MCF 10A (cell line): Measurements from ENCODE around the gene ZBTB47. TPM values are rescaled to one million over a fixed set of nuclear protein-coding genes. Genes with fewer than 3 reads are reported as not detected.

Source experiments
- BruUV-seq: library from RNA; stranded (reverse); fragments of 400-500 nt; replicated peaks from 2 replicates; lab custom pipeline; 2021; lab: Mats Ljungman, UMichigan
- CTCF ChIA-PET: fragments of 300-600 bp; sonication (Branson Sonifier 250); formaldehyde crosslinking; extraction: SDS; loops from one replicate; lab custom pipeline; 2021; ENCODE audit warnings: antibody characterized with exemption, inconsistent platforms; lab: Yijun Ruan, JAX
- POLR2A ChIA-PET: fragments of 300-600, 350-650 bp; sonication (Branson Sonifier 250); formaldehyde crosslinking; extraction: SDS; loops from one replicate; lab custom pipeline; 2020; ENCODE audit warnings: antibody characterized with exemption, inconsistent platforms; lab: Yijun Ruan, JAX
- DNase-seq: peaks from one replicate; pipeline ENCODE4 v3.0.0-alpha.2; 2018; ENCODE audit not compliant: unreplicated experiment
- H3K27ac Mint-ChIP-seq: one replicate; pipeline ENCODE4 v1.8.0; 2022; ENCODE audit warnings: mild to moderate bottlenecking, low read depth, mixed read lengths; ENCODE audit not compliant: unreplicated experiment
- H3K27me3 Mint-ChIP-seq: one replicate; pipeline ENCODE4 v1.8.0; 2022; ENCODE audit warnings: mixed read lengths; ENCODE audit not compliant: insufficient read depth, unreplicated experiment
- H3K36me3 Mint-ChIP-seq: one replicate; pipeline ENCODE4 v1.8.0; 2022; ENCODE audit warnings: mild to moderate bottlenecking, moderate library complexity, mixed read lengths; ENCODE audit not compliant: insufficient read depth, unreplicated experiment
- H3K4me1 Mint-ChIP-seq: one replicate; pipeline ENCODE4 v1.8.0; 2022; ENCODE audit warnings: mixed read lengths; ENCODE audit not compliant: insufficient read depth, unreplicated experiment
- H3K4me3 Mint-ChIP-seq: one replicate; pipeline ENCODE4 v1.8.0; 2022; ENCODE audit warnings: mild to moderate bottlenecking, moderate library complexity, mixed read lengths; ENCODE audit not compliant: unreplicated experiment
- H3K9me3 Mint-ChIP-seq: one replicate; pipeline ENCODE4 v1.8.0; 2022; ENCODE audit warnings: mixed read lengths; ENCODE audit not compliant: unreplicated experiment
- intact Hi-C: fragments of 100-400 bp; cut with micrococcal nuclease; formaldehyde crosslinking; loops from 2 replicates; pipeline ENCODE4 v1.14.1; 2022
- total RNA-seq: library from RNA; stranded (reverse); gene quantifications from 2 replicates; pipeline ENCODE4 v1.2.3, GENCODE V29; 2022
- TF ChIP-seq, protein P1 (sequence below): fragments of 200-600 bp; IDR thresholded peaks from one replicate; pipeline ENCODE4 v1.8.0; 2022; ENCODE audit warnings: antibody characterized with exemption, mild to moderate bottlenecking; ENCODE audit not compliant: unreplicated experiment

Gene ZBTB47
- total RNA-seq, 1 experiment from 2014 or later, result 10.9 TPM

DNA sequence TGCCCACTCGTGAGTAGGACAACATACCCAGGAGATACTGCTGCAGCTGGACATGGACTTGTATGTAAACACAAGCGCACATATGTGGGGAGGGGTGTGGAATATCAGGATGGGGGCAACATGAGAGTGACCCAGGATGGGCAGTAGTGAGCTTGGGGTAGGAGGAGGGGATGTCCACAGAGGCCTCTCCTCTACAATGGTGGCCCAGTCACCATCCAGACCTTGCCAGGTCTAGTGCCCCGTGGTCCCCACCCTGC lies 266 bp upstream of the ZBTB47 start:
- Mint-ChIP-seq H3K27ac (peak overlapping the region; percentile 89), H3K9me3 (no peaks in the 10 kb centered on the region), H3K27me3 (no peaks in the 10 kb centered on the region), H3K36me3 (peaks cover 30% of the 10 kb centered on the region), H3K4me1 (peaks cover 41% of the 10 kb centered on the region), H3K4me3 (peak overlapping the region; percentile 90)
- DNase-seq, result no peak
- BruUV-seq, result no TSS peak
- intact Hi-C loops, result loop anchor here (5.0 kb wide), 1 partner anchor 51 kb away; the partner anchor contains the start of gene NKTR
- ChIA-PET CTCF (interaction anchor here (0.9 to 3.5 kb wide), 8 partner anchors 8 to 228 kb away, joined by 3 to 27 read pairs (median 5); no protein-coding TSS in a partner anchor), POLR2A (interaction anchor here (0.9 to 3.9 kb wide), 8 partner anchors 8 to 125 kb away, joined by 3 to 25 read pairs (median 5); partner anchors contain the start of genes KLHL40, NKTR and SEC22C)
- TF ChIP-seq, protein P1, sequence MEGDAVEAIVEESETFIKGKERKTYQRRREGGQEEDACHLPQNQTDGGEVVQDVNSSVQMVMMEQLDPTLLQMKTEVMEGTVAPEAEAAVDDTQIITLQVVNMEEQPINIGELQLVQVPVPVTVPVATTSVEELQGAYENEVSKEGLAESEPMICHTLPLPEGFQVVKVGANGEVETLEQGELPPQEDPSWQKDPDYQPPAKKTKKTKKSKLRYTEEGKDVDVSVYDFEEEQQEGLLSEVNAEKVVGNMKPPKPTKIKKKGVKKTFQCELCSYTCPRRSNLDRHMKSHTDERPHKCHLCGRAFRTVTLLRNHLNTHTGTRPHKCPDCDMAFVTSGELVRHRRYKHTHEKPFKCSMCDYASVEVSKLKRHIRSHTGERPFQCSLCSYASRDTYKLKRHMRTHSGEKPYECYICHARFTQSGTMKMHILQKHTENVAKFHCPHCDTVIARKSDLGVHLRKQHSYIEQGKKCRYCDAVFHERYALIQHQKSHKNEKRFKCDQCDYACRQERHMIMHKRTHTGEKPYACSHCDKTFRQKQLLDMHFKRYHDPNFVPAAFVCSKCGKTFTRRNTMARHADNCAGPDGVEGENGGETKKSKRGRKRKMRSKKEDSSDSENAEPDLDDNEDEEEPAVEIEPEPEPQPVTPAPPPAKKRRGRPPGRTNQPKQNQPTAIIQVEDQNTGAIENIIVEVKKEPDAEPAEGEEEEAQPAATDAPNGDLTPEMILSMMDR, result no peak

DNA sequence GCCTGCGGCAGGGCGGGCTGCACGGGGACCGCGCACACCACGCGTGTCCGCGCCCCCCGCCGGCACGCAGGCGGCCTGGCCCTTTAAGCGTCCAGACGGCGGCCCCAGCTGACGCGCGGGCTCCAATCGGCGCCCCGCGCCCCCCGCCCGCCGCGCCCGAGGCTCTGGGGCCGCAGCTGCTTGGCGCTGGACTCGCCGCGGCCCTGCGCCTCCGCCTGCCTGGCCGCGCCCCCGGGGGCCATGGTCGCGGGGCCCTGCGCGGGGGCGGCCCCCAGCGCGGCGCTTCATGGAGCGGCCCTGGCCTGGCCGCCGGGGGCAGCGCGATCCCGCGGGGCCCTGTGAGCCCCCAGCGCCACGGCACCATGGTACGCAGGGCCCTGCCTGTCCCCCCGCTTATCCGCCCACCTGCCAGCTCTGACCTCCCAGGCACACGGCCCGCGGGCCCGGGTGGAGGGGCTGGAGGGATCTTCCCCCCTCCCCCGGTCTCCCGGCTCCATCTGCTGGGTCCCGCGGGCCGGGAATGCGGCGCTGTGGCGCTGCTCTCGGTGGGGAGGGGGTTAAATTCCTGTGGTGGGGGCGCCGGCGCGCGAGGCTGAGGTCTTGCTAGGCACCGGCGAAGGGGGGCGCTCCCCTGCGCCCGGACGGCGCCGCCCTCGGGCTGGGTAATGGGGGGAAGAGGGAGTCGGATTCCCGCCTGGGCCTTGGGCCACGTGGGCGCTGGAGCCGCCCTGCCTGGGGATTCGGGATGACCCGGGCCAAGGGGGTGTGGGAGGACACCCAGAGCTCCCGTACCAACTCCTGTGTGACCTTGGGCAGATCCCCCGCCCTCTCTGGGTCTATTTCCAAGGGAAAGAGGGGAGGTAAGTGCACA lies 1.1 kb downstream of the ZBTB47 start:
- intact Hi-C loops, result loop anchor here (5.0 kb wide), 1 partner anchor 52 kb away; the partner anchor contains the start of gene NKTR
- CTCF ChIA-PET, result interaction anchor here (0.6 to 3.5 kb wide), 6 partner anchors 20 to 1569 kb away, joined by 3 to 27 read pairs (median 4); no protein-coding TSS in a partner anchor
- Mint-ChIP-seq H3K4me1 (peaks cover 46% of the 10 kb centered on the region), H3K4me3 (peak overlapping the region; percentile 90), H3K36me3 (peaks cover 22% of the 10 kb centered on the region), H3K9me3 (no peaks in the 10 kb centered on the region), H3K27me3 (no peaks in the 10 kb centered on the region), H3K27ac (no peak overlapping the region)
- POLR2A ChIA-PET, result interaction anchor here (0.6 to 3.9 kb wide), 11 partner anchors 9 to 1045 kb away, joined by 3 to 25 read pairs (median 4); partner anchors contain the start of genes NKTR, SEC22C and SS18L2
- TF ChIP-seq, protein P1, result no peak
- BruUV-seq, result no TSS peak
- DNase-seq, result no peak

DNA sequence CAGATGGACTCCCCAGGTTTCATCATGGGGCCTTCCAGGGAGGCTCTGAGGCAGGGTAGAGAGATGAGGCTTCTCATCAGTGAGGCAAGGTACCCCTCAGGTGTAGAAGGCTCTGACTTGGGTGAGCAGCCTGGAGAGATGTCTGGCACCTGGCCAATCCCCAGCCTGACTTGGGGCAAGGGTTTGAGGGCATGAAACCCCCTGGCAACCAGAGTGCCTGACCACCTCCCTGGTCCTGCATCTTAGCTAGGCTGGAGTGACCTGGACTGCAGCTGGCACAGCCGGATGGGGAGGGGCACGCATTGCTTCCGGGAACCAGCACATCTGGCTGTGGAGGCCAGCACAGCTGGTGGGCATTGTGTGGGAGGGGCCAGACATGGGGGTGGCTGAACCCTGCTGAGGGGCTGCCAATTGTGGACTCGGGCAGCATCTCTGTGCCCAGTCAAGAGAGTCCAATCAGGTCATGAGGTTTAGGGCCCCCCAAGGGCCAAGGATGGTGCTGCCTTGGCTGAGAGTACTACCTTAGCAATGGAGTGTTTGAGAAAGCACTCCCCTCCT lies 1.9 kb downstream of the ZBTB47 start:
- H3K4me3 Mint-ChIP-seq, result peak overlapping the region; percentile 90
- ChIA-PET CTCF (interaction anchor here (1.5 kb wide), 1 partner anchor 31 kb away, joined by 5 read pairs; no protein-coding TSS in a partner anchor), POLR2A (interaction anchor here (1.0 to 1.6 kb wide), 2 partner anchors 28 to 29 kb away, joined by 3 read pairs; no protein-coding TSS in a partner anchor)
- H3K4me1 Mint-ChIP-seq, result peaks cover 48% of the 10 kb centered on the region
- DNase-seq, result no peak
- H3K36me3 Mint-ChIP-seq, result peaks cover 28% of the 10 kb centered on the region
- intact Hi-C loops, result no loop called here
- no peak overlapping the region for H3K27ac Mint-ChIP-seq
- no peaks in the 10 kb centered on the region for H3K9me3 Mint-ChIP-seq
- BruUV-seq, result no TSS peak
- TF ChIP-seq, protein P1, result no peak
- no peaks in the 10 kb centered on the region for H3K27me3 Mint-ChIP-seq
